SU-DHL-6 (cell line): Measurements from ENCODE around the gene PRKN.

ENCODE experiments used
- EZH2phosphoT487 ChIP-seq: fragments of 200-600 bp; sonication (generic), shearing (Covaris generic); conservative IDR thresholded peaks from 2 replicates; pipeline ENCODE4 v1.6.1; 2018; ENCODE audit warnings: mild to moderate bottlenecking, antibody characterized with exemption, low read length, moderate library complexity, mixed read lengths
- TF ChIP-seq, protein P1 (sequence below): fragments of 200-600 bp; sonication (generic); IDR thresholded peaks from one replicate; pipeline ENCODE4 v1.5.1; 2017; ENCODE audit warnings: antibody characterized with exemption, mild to moderate bottlenecking, low read length, moderate library complexity; ENCODE audit not compliant: insufficient read depth, poor library complexity, severe bottlenecking

DNA sequence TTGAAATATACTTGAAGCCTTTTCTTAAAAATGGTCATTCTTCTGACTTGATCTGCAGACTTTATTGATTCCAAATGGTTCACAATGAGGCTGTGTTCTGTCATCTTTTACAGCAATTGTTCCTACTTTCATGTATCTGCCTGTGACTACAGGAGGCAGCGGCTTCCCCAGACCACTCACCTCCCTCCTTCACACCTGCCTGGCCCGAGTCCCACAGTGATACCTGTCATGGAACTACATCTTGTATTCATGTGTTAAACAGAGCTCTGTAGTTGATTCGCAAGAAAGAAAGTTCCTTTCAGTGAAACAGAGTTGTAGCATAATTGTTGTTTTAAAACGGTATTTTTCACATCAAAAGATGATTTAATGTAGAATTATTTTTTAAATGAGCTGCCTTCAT, 780.2 kb downstream of the PRKN start:
- TF ChIP-seq, protein P1, sequence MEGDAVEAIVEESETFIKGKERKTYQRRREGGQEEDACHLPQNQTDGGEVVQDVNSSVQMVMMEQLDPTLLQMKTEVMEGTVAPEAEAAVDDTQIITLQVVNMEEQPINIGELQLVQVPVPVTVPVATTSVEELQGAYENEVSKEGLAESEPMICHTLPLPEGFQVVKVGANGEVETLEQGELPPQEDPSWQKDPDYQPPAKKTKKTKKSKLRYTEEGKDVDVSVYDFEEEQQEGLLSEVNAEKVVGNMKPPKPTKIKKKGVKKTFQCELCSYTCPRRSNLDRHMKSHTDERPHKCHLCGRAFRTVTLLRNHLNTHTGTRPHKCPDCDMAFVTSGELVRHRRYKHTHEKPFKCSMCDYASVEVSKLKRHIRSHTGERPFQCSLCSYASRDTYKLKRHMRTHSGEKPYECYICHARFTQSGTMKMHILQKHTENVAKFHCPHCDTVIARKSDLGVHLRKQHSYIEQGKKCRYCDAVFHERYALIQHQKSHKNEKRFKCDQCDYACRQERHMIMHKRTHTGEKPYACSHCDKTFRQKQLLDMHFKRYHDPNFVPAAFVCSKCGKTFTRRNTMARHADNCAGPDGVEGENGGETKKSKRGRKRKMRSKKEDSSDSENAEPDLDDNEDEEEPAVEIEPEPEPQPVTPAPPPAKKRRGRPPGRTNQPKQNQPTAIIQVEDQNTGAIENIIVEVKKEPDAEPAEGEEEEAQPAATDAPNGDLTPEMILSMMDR, result no peak
- TF ChIP-seq EZH2phosphoT487, result no peak
